ENCODE results near the gene GYS1.

Gene GYS1

GRCh38 chr19:48988286-48988685 is 4.8 kb downstream of the GYS1 start:
- DNase-seq: no peak

- no peak for DNase-seq
Observed at GRCh38 chr19:48987323-48987722, 5.8 kb downstream of the GYS1 start.

GRCh38 chr19:48986211-48986610 is 6.9 kb downstream of the GYS1 start:
- DNase-seq: no peak

GRCh38 chr19:48985711-48986110 is 7.4 kb downstream of the GYS1 start:
- no peak for DNase-seq

GRCh38 chr19:48982280-48982679 is 10.8 kb downstream of the GYS1 start:
- no peak for DNase-seq

GRCh38 chr19:48977061-48977460 is 16.0 kb downstream of the GYS1 start:
- no peak for DNase-seq

GRCh38 chr19:48975947-48976847 is 16.9 kb downstream of the GYS1 start:
- no peak for DNase-seq

- peak; percentile 39 to 61 for DNase-seq
Observed at GRCh38 chr19:48970923-48971395, 22.1 kb downstream of the GYS1 start.

GRCh38 chr19:48970139-48970766 is 22.9 kb downstream of the GYS1 start:
- DNase-seq: no peak

- no peak for DNase-seq
Observed at GRCh38 chr19:48969276-48970138, 23.6 kb downstream of the GYS1 start.

- DNase-seq: no peak
Observed at GRCh38 chr19:48968813-48969218, 24.3 kb downstream of the GYS1 start.

- DNase-seq: no peak
Observed at GRCh38 chr19:48968179-48968661, 24.9 kb downstream of the GYS1 start.

GRCh38 chr19:48967346-48968178 is 25.5 kb downstream of the GYS1 start:
- DNase-seq: no peak

- peak in 1 of 2 experiments; percentile 14 for DNase-seq
Observed at GRCh38 chr19:48966541-48967345, 26.4 kb downstream of the GYS1 start.

GRCh38 chr19:48965806-48966540 is 27.1 kb downstream of the GYS1 start:
- peak; percentile 62 to 64 for DNase-seq

- peak; percentile 87 to 93 for DNase-seq
Observed at GRCh38 chr19:48965040-48965805, 27.9 kb downstream of the GYS1 start, which contains the start of gene FTL. TSS of gene FTL (plus strand) at chr19:48965309. CDS start at chr19:48965508, 199 bp downstream.

- DNase-seq: no peak
Observed at GRCh38 chr19:48964205-48965039, 28.7 kb downstream of the GYS1 start.
